Measurements from ENCODE around the gene KLLN.
"Not testable (repeated sequence)": the region's sequence is repeated elsewhere in the genome, so short reads cannot be mapped to it uniquely, and the experiment has no call there.

Gene KLLN

DNA sequence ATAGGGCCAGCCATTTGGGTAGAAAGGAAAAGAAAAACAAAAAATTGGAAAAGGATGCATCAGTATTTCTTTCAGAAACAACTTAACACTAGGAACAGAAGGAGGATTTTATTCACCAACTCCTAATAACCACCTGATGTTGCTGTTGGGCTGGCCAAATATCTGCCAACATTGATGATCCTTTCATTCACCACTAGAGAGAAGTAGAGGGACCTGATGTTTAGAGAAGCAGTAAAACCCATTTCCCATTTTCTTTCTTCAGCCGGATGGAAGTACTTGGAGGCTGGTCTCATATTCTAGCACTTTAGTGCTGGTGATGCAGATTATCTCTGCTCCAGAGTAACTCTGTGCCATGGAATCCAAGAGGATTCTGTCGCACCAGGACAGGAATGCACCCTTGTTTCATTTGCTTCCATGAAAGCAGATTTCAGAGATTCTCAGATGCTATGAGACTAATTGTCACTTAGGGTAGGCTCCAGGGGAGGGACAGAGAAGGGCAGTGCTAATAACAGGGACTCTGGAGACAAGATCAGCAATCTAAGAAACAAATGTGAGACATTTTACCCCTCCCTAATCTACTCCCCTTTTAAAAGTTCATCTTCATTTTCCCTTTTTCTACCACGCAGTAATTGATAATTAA is 3.1 kb downstream of the KLLN start:
- H3K4me3 ChIP-seq (ENCODE audit: low read depth, low read length, poor library complexity, severe bottlenecking) = peak overlapping the region; percentile 99
- peak overlapping the region; percentile 67 for H3K9ac ChIP-seq (ENCODE audit: low read length)
- H2AFZ ChIP-seq (ENCODE audit: low read length) = no peak overlapping the region
- peaks cover 20% of the 10 kb centered on the region for H3K4me1 ChIP-seq (ENCODE audit: insufficient read depth, low read length, severe bottlenecking)
- H3K9me3 ChIP-seq (ENCODE audit: low read length) = no peaks in the 10 kb centered on the region
- peaks cover 9% of the 10 kb centered on the region; the same call in 1 of the 2 replicates for H3K36me3 ChIP-seq (ENCODE audit: insufficient read depth, low read length)
- TF ChIP-seq, protein P1, sequence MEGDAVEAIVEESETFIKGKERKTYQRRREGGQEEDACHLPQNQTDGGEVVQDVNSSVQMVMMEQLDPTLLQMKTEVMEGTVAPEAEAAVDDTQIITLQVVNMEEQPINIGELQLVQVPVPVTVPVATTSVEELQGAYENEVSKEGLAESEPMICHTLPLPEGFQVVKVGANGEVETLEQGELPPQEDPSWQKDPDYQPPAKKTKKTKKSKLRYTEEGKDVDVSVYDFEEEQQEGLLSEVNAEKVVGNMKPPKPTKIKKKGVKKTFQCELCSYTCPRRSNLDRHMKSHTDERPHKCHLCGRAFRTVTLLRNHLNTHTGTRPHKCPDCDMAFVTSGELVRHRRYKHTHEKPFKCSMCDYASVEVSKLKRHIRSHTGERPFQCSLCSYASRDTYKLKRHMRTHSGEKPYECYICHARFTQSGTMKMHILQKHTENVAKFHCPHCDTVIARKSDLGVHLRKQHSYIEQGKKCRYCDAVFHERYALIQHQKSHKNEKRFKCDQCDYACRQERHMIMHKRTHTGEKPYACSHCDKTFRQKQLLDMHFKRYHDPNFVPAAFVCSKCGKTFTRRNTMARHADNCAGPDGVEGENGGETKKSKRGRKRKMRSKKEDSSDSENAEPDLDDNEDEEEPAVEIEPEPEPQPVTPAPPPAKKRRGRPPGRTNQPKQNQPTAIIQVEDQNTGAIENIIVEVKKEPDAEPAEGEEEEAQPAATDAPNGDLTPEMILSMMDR (IDR thresholded peaks at IDR 0.05; ENCODE audit: low read length) = peak; percentile 58
- no peak for TF ChIP-seq EZH2 (IDR thresholded peaks at IDR 0.05; ENCODE audit: borderline replicate concordance, low read length)
- no peaks in the 10 kb centered on the region for H3K27me3 ChIP-seq (ENCODE audit: insufficient read depth, low read length)
- peak overlapping the region; percentile 98 for H3K27ac ChIP-seq (ENCODE audit: low read depth, low read length, poor library complexity, severe bottlenecking)
- H3K4me2 ChIP-seq (ENCODE audit: low read length) = peak overlapping the region; percentile 64
- no peaks in the 10 kb centered on the region for H4K20me1 ChIP-seq (ENCODE audit: insufficient read depth, low read length)
- H3K79me2 ChIP-seq (ENCODE audit: insufficient read depth, low read length) = peaks cover 16% of the 10 kb centered on the region
- no peaks in the 10 kb centered on the region for H3F3A ChIP-seq (ENCODE audit: insufficient read depth, low read length)
- no peaks in the 10 kb centered on the region for H3K9me2 ChIP-seq (ENCODE audit: low read depth, low read length)

DNA sequence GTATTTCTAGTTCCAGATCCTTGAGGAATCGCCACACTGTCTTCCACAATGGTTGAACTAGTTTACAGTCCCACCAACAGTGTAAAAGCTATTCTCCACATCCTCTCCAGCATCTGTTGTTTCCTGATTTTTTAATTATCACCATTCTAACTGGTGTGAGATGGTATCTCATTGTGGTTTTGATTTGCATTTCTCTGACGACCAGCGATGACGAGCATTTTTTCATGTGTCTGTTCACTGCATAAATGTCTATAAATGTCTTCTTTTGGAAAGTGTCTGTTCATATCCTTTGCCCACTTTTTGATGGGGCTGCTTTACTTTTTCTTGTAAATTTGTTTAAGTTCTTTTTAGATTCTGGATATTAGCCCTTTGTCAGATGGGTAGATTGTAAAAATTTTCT is 7.7 kb downstream of the KLLN start:
- H3K4me1 ChIP-seq (ENCODE audit: insufficient read depth, low read length, severe bottlenecking) = peaks cover 16% of the 10 kb centered on the region
- not testable (repeated sequence) for H3K36me3 ChIP-seq (ENCODE audit: insufficient read depth, low read length); H3K9me3 ChIP-seq (ENCODE audit: low read length)

DNA sequence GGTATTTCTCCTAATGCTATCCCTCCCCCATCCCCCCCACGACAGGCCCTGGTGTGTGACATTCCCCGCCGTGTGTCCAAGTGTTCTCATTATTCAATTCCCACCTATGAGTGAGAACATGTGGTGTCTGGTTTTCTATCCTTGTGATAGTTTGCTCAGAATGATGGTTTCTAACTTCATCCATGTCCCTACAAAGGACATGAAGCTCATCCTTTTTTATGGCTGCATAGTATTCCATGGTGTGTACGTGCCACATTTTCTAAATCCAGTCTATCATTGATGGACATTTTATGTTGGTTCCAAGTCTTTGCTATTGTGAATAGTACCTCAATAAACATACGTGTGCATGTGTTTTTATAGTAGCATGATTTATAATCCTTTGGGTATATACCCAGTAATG is 8.1 kb downstream of the KLLN start:
- not testable (repeated sequence) for H3F3A ChIP-seq (ENCODE audit: insufficient read depth, low read length); H3K4me3 ChIP-seq (ENCODE audit: low read depth, low read length, poor library complexity, severe bottlenecking); H3K36me3 ChIP-seq (ENCODE audit: insufficient read depth, low read length); H3K27ac ChIP-seq (ENCODE audit: low read depth, low read length, poor library complexity, severe bottlenecking); H3K79me2 ChIP-seq (ENCODE audit: insufficient read depth, low read length); H3K4me2 ChIP-seq (ENCODE audit: low read length); H3K9me2 ChIP-seq (ENCODE audit: low read depth, low read length); H3K9ac ChIP-seq (ENCODE audit: low read length); H4K20me1 ChIP-seq (ENCODE audit: insufficient read depth, low read length); H2AFZ ChIP-seq (ENCODE audit: low read length); H3K9me3 ChIP-seq (ENCODE audit: low read length); H3K27me3 ChIP-seq (ENCODE audit: insufficient read depth, low read length)
- peaks cover 13% of the 10 kb centered on the region for H3K4me1 ChIP-seq (ENCODE audit: insufficient read depth, low read length, severe bottlenecking)

More for the DNA sequence above, 7.7 kb downstream of the KLLN start:
- H3K4me2 ChIP-seq (ENCODE audit: low read length); H4K20me1 ChIP-seq (ENCODE audit: insufficient read depth, low read length); H2AFZ ChIP-seq (ENCODE audit: low read length); H3K9ac ChIP-seq (ENCODE audit: low read length); H3K27ac ChIP-seq (ENCODE audit: low read depth, low read length, poor library complexity, severe bottlenecking); H3K27me3 ChIP-seq (ENCODE audit: insufficient read depth, low read length); H3K9me2 ChIP-seq (ENCODE audit: low read depth, low read length); H3F3A ChIP-seq (ENCODE audit: insufficient read depth, low read length); H3K4me3 ChIP-seq (ENCODE audit: low read depth, low read length, poor library complexity, severe bottlenecking); H3K79me2 ChIP-seq (ENCODE audit: insufficient read depth, low read length): not testable (repeated sequence)

DNA sequence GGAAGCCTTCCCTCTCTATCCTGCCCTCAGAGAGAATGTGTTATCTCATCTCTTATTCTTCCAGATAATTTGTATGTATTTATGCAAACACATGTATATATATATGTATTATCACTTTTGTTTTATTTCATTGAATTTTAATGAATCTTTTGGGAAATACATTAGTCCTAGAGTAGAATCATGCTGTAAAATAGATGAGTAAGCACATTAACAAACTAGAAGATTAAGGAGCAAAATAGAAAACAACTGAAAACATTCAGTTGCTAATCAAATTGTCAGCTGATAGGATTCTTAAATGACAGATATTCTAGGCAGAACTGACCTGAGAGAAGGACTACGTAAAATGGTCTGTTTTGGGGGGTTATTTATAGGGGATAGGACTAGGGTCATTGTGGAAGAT is 11.2 kb downstream of the KLLN start:
- Histone ChIP-seq H3K36me3 (ENCODE audit: insufficient read depth, low read length) (no peaks in the 10 kb centered on the region), H3F3A (ENCODE audit: insufficient read depth, low read length) (no peaks in the 10 kb centered on the region), H3K27me3 (ENCODE audit: insufficient read depth, low read length) (no peaks in the 10 kb centered on the region), H3K4me1 (ENCODE audit: insufficient read depth, low read length, severe bottlenecking) (peaks cover 9% of the 10 kb centered on the region), H3K79me2 (ENCODE audit: insufficient read depth, low read length) (no peaks in the 10 kb centered on the region), H4K20me1 (ENCODE audit: insufficient read depth, low read length) (no peaks in the 10 kb centered on the region), H3K9ac (ENCODE audit: low read length) (no peak overlapping the region), H3K27ac (ENCODE audit: low read depth, low read length, poor library complexity, severe bottlenecking) (no peak overlapping the region), H3K4me2 (ENCODE audit: low read length) (no peak overlapping the region), H2AFZ (ENCODE audit: low read length) (no peak overlapping the region), H3K9me2 (ENCODE audit: low read depth, low read length) (no peaks in the 10 kb centered on the region), H3K9me3 (ENCODE audit: low read length) (no peaks in the 10 kb centered on the region), H3K4me3 (ENCODE audit: low read depth, low read length, poor library complexity, severe bottlenecking) (no peak overlapping the region)
- TF ChIP-seq, protein P1 (IDR thresholded peaks at IDR 0.05; ENCODE audit: low read length) = no peak
- no peak for TF ChIP-seq EZH2 (IDR thresholded peaks at IDR 0.05; ENCODE audit: borderline replicate concordance, low read length)

Measured in OCI-LY1 (cell line).